ENCODE data around the gene UPF1.

The UPF1 gene

DNA sequence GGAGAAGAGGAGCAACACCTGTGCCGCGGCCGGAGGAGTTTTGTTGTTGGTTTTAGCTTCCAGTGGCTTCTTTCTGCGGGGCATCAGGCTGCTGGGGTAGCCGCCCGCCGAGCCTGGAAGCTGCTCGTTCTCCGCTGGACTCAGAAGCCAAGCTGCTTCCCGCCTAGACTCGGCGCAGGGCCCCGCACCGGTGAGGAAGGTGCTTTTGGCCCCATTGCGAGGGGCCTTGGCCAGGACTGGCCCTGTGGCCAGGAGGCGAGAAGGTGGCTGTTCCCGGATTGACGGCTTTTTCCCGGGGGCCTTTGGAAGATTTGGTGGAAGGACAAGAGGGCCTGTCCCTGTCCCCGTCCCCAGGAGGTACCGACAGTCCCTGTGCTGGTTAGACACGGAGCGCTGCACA lies 35.4 kb downstream of the UPF1 start:
- H3K4me1 ChIP-seq (ENCODE audit: control insufficient read depth, insufficient read depth, low read length, poor library complexity, severe bottlenecking) = no peaks in the 10 kb centered on the region
- no peaks in the 10 kb centered on the region for H3K9me3 ChIP-seq (ENCODE audit: control insufficient read depth, low read length)
- whole genome bisulfite sequencing, 2 experiments (ENCODE audit: insufficient coverage in 2 of 2) = 94 to 96% methylated on average over 22 to 23 of the region's 23 CpGs
- H3K27ac ChIP-seq (ENCODE audit: low read depth, low read length, severe bottlenecking) = no peak overlapping the region
- H3K36me3 ChIP-seq (ENCODE audit: control insufficient read depth, insufficient read depth, low read length) = peaks cover 59% of the 10 kb centered on the region
- H3K4me3 ChIP-seq (ENCODE audit: extremely low read depth, insufficient read depth, low read length, poor library complexity, severe bottlenecking) = no peak overlapping the region

DNA sequence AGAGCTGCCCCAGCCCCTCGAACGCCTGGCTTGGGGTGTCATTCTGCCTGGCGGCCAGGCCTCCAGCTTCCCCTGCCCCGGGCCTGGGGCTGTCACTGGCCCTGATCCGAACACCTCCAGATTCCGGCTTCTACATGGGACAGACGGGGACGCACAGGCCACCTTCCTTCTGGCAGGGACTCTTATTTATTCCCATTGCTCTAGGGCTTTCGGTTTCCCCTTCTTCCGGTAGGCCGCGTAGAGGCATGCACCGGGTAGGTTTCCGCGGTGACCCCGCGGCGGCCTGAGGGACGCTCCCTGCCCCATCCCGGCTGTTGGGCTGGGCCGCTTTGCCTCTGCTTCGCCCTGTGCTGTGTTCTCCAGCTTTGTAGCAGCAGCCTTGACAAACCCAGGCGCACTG lies 36.0 kb downstream of the UPF1 start:
- 96 to 98% methylated on average over 20 to 23 of the region's 23 CpGs for WGBS, 2 experiments (ENCODE audit: insufficient coverage in 2 of 2)

DNA sequence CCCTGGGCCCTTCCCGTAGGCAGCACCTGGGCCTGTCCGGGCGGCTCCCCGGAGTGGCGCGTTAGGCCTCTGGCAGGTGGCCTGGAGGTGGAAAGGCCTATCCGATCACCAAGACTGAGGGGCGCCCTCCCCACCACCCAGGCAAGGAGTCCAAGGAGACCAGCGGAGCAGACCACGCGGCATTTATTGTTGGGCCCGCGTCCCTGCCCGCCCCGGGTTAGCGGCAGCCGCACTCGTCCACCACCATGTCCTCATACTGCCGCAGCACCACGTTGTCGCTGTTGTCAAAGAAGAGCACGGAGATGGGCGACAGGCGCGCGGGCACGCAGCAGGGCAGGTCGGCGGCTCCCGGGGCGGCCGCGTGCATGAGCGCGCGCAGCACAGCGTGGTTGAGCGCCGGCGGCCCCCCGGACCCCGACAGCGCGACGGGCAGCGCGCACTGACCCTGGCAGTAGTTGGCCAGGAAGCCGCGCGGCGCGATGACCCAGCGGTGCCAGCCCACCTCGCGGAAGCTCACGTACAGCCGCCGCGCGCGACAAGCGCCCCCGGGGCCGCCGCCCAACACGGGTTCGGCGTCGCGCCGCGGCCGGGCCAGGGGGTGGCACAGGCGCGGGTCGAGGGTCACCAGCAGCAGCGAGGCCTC lies 36.7 kb downstream of the UPF1 start:
- Histone ChIP-seq H3K4me1 (ENCODE audit: control insufficient read depth, insufficient read depth, low read length, poor library complexity, severe bottlenecking) (no peaks in the 10 kb centered on the region), H3K4me3 (ENCODE audit: extremely low read depth, insufficient read depth, low read length, poor library complexity, severe bottlenecking) (no peak overlapping the region), H3K27ac (ENCODE audit: low read depth, low read length, severe bottlenecking) (no peak overlapping the region), H3K9me3 (ENCODE audit: control insufficient read depth, low read length) (no peaks in the 10 kb centered on the region), H3K36me3 (ENCODE audit: control insufficient read depth, insufficient read depth, low read length) (peaks cover 46% of the 10 kb centered on the region)
- 95 to 98% methylated on average over 72 to 74 of the region's 77 CpGs for WGBS, 2 experiments (ENCODE audit: insufficient coverage in 2 of 2)

More for the DNA sequence above, 36.0 kb downstream of the UPF1 start:
- Histone ChIP-seq H3K4me1 (ENCODE audit: control insufficient read depth, insufficient read depth, low read length, poor library complexity, severe bottlenecking) (no peaks in the 10 kb centered on the region), H3K27ac (ENCODE audit: low read depth, low read length, severe bottlenecking) (no peak overlapping the region), H3K36me3 (ENCODE audit: control insufficient read depth, insufficient read depth, low read length) (peaks cover 53% of the 10 kb centered on the region), H3K4me3 (ENCODE audit: extremely low read depth, insufficient read depth, low read length, poor library complexity, severe bottlenecking) (no peak overlapping the region), H3K9me3 (ENCODE audit: control insufficient read depth, low read length) (no peaks in the 10 kb centered on the region)

DNA sequence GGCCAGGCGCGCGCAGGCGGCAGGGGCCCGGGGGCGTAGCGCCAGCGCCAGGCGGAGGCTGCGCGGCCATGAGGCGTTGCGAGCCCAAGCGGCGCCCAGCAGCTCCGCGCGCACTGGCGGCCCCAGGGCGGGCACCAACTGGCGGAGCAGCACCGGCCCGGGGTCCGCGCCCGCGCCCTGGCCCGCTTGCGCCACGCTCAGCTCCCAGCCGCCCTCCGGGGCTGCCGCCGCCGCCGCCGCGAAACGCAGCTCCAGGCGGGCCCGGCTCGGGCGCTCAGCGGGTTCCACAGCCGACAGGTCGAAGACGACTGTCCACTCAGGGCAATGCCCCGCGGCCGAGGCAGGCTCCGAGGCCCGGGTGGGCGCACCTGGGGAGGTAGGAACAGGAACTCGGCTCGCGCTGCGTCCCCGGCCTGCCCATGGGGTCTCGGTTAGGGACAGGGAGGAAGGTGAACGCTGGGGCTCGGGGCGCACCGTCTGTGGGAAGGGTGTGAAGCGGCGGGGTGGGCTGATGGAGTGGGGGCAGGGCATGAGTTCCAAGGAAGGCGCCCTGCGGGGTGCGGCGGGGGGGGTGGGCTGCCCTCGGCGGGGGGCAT lies 37.4 kb downstream of the UPF1 start:
- H3K4me3 ChIP-seq (ENCODE audit: extremely low read depth, insufficient read depth, low read length, poor library complexity, severe bottlenecking) = no peak overlapping the region
- H3K36me3 ChIP-seq (ENCODE audit: control insufficient read depth, insufficient read depth, low read length) = peaks cover 44% of the 10 kb centered on the region
- H3K27ac ChIP-seq (ENCODE audit: low read depth, low read length, severe bottlenecking) = no peak overlapping the region
- WGBS, 2 experiments (ENCODE audit: insufficient coverage in 2 of 2) = 97 to 99% methylated on average over 52 to 65 of the region's 71 CpGs
- H3K9me3 ChIP-seq (ENCODE audit: control insufficient read depth, low read length) = no peaks in the 10 kb centered on the region
- no peaks in the 10 kb centered on the region for H3K4me1 ChIP-seq (ENCODE audit: control insufficient read depth, insufficient read depth, low read length, poor library complexity, severe bottlenecking)

DNA sequence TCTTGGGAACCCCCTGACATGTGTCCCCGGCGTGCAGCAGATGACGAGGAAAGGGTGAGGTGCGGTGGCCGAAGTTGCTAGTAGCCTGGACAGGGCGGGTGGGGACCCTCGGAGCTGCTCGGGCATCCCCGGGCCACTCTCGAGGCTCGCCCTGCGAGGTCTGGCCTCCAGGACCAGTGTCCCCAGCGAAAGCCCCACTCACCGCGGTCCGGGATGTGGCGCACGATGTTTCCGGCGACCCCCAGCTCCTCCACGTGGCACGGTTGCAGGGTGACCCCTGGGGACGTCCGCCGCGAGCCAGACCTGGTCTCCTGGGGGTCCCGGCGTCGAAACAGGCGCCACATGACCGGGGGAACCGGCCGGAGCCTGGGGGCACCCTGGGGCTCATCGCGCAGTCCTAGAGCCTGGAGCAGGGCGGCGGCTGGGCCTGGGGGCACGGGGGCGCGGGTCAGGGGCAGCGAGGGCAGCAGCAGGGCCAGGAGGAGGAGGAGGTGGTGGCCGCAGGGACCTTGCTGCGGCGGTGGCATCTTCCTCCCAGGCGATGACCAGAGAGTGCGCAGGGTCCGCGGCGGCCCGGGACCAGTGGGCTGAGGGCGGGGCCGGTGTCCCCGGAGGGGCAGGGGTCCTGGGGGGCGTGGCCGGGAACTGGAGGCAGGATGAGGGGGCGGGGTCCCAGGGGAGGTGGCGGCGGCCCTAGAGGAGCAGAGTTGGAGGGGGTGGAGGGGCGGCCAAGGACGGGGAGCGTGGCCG lies 38.2 kb downstream of the UPF1 start:
- peaks cover 39% of the 10 kb centered on the region for H3K36me3 ChIP-seq (ENCODE audit: control insufficient read depth, insufficient read depth, low read length)
- H3K4me1 ChIP-seq (ENCODE audit: control insufficient read depth, insufficient read depth, low read length, poor library complexity, severe bottlenecking) = no peaks in the 10 kb centered on the region
- H3K27ac ChIP-seq (ENCODE audit: low read depth, low read length, severe bottlenecking) = no peak overlapping the region
- H3K9me3 ChIP-seq (ENCODE audit: control insufficient read depth, low read length) = no peaks in the 10 kb centered on the region
- WGBS, 2 experiments (ENCODE audit: insufficient coverage in 2 of 2) = 96 to 97% methylated on average over 43 to 46 of the region's 62 CpGs
- no peak overlapping the region for H3K4me3 ChIP-seq (ENCODE audit: extremely low read depth, insufficient read depth, low read length, poor library complexity, severe bottlenecking)

DNA sequence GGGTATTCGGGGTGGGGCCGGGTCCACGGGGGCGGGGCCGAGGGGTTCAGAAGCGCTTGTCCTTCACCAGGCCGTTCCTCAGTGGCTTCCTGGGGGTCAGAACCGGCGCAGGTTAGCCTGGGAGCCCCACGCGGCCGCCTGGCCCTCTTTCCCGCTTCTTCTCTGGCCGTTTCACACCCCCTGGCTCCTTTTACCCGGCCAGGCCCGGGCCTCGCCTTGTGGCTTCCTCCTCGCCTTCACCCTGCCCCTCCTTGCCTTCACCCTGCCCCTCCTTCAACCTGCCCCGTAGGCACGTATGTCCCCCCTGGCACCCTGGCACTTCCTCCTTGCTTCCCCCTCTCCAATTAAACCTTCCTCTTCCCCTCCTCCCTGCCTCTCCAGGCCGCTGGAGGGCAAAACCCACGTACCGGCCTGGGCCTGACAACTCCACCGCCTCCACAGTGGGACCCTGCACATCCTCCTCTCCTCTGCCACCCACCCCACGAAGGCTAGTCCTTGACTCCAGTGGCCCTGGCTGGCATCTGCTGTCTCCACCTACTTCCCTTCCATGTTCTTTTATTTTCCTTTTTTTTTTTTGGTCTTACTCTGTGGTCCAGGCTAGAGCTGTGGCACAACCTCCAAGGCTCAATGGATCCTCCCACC lies 38.9 kb downstream of the UPF1 start:
- Histone ChIP-seq H3K36me3 (ENCODE audit: control insufficient read depth, insufficient read depth, low read length) (peaks cover 32% of the 10 kb centered on the region), H3K4me1 (ENCODE audit: control insufficient read depth, insufficient read depth, low read length, poor library complexity, severe bottlenecking) (no peaks in the 10 kb centered on the region), H3K27ac (ENCODE audit: low read depth, low read length, severe bottlenecking) (no peak overlapping the region), H3K9me3 (ENCODE audit: control insufficient read depth, low read length) (no peaks in the 10 kb centered on the region), H3K4me3 (ENCODE audit: extremely low read depth, insufficient read depth, low read length, poor library complexity, severe bottlenecking) (no peak overlapping the region)
- WGBS, 2 experiments (ENCODE audit: insufficient coverage in 2 of 2) = 93 to 96% methylated on average over 17 to 25 of the region's 25 CpGs

DNA sequence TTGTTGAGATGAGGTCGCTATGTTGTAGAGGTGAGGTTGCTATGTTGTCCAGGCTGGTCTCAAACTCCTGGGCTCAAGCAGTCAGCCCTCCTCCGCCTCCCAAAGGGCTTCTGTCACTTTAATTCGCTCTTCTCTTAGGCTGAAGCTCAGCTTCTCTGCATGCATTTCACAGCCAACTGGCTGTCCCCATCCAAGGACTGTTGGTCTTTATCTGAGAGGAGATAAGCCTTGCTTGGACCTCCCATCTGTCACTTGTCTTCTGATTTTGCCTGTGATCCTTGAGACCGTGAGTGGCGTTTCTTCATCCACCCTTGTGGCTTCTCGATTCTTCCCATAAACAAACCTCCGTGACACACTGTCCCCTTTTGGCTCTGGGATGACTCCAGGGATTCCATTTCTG lies 39.8 kb downstream of the UPF1 start:
- 70 to 90% methylated on average over 3 to 4 of the region's 7 CpGs for WGBS, 2 experiments (ENCODE audit: insufficient coverage in 2 of 2)
- Histone ChIP-seq H3K9me3 (ENCODE audit: control insufficient read depth, low read length) (no peaks in the 10 kb centered on the region), H3K36me3 (ENCODE audit: control insufficient read depth, insufficient read depth, low read length) (peaks cover 33% of the 10 kb centered on the region), H3K4me3 (ENCODE audit: extremely low read depth, insufficient read depth, low read length, poor library complexity, severe bottlenecking) (no peak overlapping the region), H3K27ac (ENCODE audit: low read depth, low read length, severe bottlenecking) (no peak overlapping the region), H3K4me1 (ENCODE audit: control insufficient read depth, insufficient read depth, low read length, poor library complexity, severe bottlenecking) (no peaks in the 10 kb centered on the region)

DNA sequence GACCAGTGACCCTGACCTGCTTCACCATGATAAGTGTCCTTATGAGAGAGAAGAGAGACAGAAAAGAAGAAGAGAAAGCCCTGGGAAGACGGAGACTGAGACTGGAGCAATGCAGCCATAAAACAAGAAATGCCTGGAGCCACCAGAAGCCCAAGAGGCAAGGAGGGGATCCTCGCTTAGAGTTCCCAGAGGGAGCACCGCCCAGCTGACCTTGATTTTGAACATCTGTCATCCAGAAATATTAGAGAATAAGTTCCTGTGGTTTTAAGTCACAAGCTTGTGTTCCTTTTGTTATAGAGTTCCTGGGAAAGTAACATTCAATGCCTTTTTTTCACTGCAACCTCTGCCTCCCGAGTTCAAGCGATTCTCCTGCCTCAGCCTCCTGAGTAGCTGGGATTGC lies 44.0 kb downstream of the UPF1 start:
- WGBS, 2 experiments (ENCODE audit: insufficient coverage in 2 of 2) = 97 to 100% methylated on average over 3 to 4 of the region's 5 CpGs
- Histone ChIP-seq H3K9me3 (ENCODE audit: control insufficient read depth, low read length) (no peaks in the 10 kb centered on the region), H3K36me3 (ENCODE audit: control insufficient read depth, insufficient read depth, low read length) (peaks cover 48% of the 10 kb centered on the region), H3K27ac (ENCODE audit: low read depth, low read length, severe bottlenecking) (no peak overlapping the region), H3K4me1 (ENCODE audit: control insufficient read depth, insufficient read depth, low read length, poor library complexity, severe bottlenecking) (no peaks in the 10 kb centered on the region), H3K4me3 (ENCODE audit: extremely low read depth, insufficient read depth, low read length, poor library complexity, severe bottlenecking) (no peak overlapping the region)

DNA sequence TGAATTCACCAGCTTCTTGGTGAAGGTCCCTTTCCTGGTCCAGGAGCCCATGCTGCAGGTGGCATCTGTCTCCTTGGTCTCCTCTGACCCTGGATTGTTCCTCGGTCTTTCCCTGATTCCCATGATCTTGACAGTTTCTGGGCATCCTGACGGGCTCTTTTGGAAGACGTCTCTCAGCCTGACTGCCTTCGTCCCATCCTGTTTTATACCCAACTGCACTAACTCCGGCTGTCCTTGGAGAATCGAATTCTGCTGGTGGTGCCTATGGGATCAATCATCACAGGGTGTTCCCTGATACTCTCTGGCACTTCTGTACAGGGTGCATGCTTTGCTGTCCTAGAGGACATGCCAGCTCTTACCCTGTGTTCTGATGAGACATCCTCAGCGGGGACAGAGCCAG lies 45.1 kb downstream of the UPF1 start:
- H3K4me3 ChIP-seq (ENCODE audit: extremely low read depth, insufficient read depth, low read length, poor library complexity, severe bottlenecking) = no peak overlapping the region
- no peaks in the 10 kb centered on the region for H3K4me1 ChIP-seq (ENCODE audit: control insufficient read depth, insufficient read depth, low read length, poor library complexity, severe bottlenecking)
- H3K9me3 ChIP-seq (ENCODE audit: control insufficient read depth, low read length) = no peaks in the 10 kb centered on the region
- 100% methylated on average over 7 of the region's 7 CpGs for WGBS, 2 experiments (ENCODE audit: insufficient coverage in 2 of 2)
- no peak overlapping the region for H3K27ac ChIP-seq (ENCODE audit: low read depth, low read length, severe bottlenecking)
- peaks cover 56% of the 10 kb centered on the region for H3K36me3 ChIP-seq (ENCODE audit: control insufficient read depth, insufficient read depth, low read length)

DNA sequence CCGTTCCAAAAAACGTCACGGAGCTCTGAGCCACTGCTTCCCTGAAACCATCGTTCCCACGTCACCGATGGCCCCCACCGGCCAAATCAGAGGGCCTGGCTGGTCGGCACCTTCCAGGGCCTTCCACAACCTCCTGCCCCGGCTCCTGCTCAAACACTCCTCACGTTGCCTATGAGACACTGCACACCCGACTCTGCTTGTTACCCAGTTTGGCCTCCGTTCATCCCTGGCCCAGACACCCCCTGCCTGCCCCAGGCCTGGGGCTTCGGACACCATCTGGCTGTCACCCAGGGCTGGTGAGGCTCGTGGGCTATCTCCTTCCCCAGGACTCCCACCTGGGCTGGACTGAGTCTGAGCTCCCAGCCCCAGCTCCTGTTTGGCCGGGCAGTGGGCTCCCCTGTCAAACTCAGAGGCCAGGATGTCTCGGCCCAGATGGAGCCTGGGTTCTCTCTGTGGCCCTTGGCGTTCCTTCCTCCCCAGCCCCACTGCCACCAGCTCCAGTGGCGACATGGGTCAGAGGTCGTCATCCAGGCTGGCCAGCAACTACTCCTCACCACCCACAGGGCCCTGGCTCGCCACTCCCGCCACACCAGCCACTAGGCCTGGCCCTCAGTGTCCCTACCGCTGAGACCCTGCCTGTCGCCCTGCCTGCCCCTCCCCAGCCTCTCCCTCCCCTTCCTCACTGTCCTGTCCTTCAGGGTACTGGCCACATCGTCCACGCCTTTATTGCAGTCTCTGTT lies 46.5 kb downstream of the UPF1 start:
- Histone ChIP-seq H3K9me3 (ENCODE audit: control insufficient read depth, low read length) (no peaks in the 10 kb centered on the region), H3K36me3 (ENCODE audit: control insufficient read depth, insufficient read depth, low read length) (peaks cover 64% of the 10 kb centered on the region), H3K4me3 (ENCODE audit: extremely low read depth, insufficient read depth, low read length, poor library complexity, severe bottlenecking) (no peak overlapping the region), H3K4me1 (ENCODE audit: control insufficient read depth, insufficient read depth, low read length, poor library complexity, severe bottlenecking) (no peaks in the 10 kb centered on the region), H3K27ac (ENCODE audit: low read depth, low read length, severe bottlenecking) (no peak overlapping the region)
- 88 to 96% methylated on average over 18 to 24 of the region's 25 CpGs for WGBS, 2 experiments (ENCODE audit: insufficient coverage in 2 of 2)
